GM12875 (cell line): ENCODE data around the gene LIPT2.

Experiments
- H3K4me3 ChIP-seq: one replicate; pipeline ENCODE4 v1.5.1; 2011; ENCODE audit warnings: low read depth, low read length, control low read depth
- CTCF ChIP-seq: IDR thresholded peaks from 2 replicates; pipeline ENCODE4 v1.5.1; 2011; ENCODE audit warnings: low read depth, mild to moderate bottlenecking, control low read depth, inconsistent platforms, low read length, moderate library complexity, borderline replicate concordance; ENCODE audit not compliant: insufficient read depth

The LIPT2 gene

GRCh38 chr11:74460481-74461154 lies 32.9 kb downstream of the LIPT2 start:
- H3K4me3 ChIP-seq = no peak overlapping the region
- no peak for TF ChIP-seq CTCF

GRCh38 chr11:74460065-74460464 lies 33.5 kb downstream of the LIPT2 start:
- TF ChIP-seq CTCF = no peak
- H3K4me3 ChIP-seq = no peak overlapping the region

- TF ChIP-seq CTCF = no peak
These were observed 33.9 kb downstream of the LIPT2 start for GRCh38 chr11:74459584-74459983.

GRCh38 chr11:74457356-74457755 lies 36.2 kb downstream of the LIPT2 start:
- TF ChIP-seq CTCF = no peak

More at GRCh38 chr11:74459584-74459983, 33.9 kb downstream of the LIPT2 start:
- H3K4me3 ChIP-seq = no peak overlapping the region

GRCh38 chr11:74453373-74453975 lies 40.0 kb downstream of the LIPT2 start:
- peak; percentile 81 for TF ChIP-seq CTCF
- no peak overlapping the region for H3K4me3 ChIP-seq

More at GRCh38 chr11:74457356-74457755, 36.2 kb downstream of the LIPT2 start:
- H3K4me3 ChIP-seq = no peak overlapping the region

GRCh38 chr11:74452366-74452765 lies 41.2 kb downstream of the LIPT2 start:
- no peak overlapping the region for H3K4me3 ChIP-seq
- TF ChIP-seq CTCF = no peak

- H3K4me3 ChIP-seq = no peak overlapping the region
- no peak for TF ChIP-seq CTCF
These were observed 43.2 kb downstream of the LIPT2 start for GRCh38 chr11:74450318-74450717.
